Stimulated activated CD4-positive, alpha-beta T cell treated with anti-CD3 and anti-CD28 coated beads, Interleukin-12 subunit alpha, Interleukin-12 subunit beta, amount 100 ng/mL, for 24 hours (primary cell): Measurements from ENCODE around the gene RELN.
"Not testable (repeated sequence)": the region's sequence is repeated elsewhere in the genome, so short reads cannot be mapped to it uniquely, and the experiment has no call there.

ENCODE experiments used
- DNase-seq, 2 experiments: peaks; one replicate each; pipeline ENCODE4 v3.0.0-alpha.2; 2020; ENCODE audit warnings: low read depth in 2 of 2

Gene RELN

GRCh38 chr7:103941976-103942375 lies 47.5 kb downstream of the RELN start:
- no peak for DNase-seq

GRCh38 chr7:103940382-103941268 lies 48.8 kb downstream of the RELN start:
- DNase-seq = no peak

- no peak for DNase-seq
These were observed 51.8 kb downstream of the RELN start for GRCh38 chr7:103937680-103938079.

- DNase-seq = no peak
These were observed 52.9 kb downstream of the RELN start for GRCh38 chr7:103936558-103936957.

DNA sequence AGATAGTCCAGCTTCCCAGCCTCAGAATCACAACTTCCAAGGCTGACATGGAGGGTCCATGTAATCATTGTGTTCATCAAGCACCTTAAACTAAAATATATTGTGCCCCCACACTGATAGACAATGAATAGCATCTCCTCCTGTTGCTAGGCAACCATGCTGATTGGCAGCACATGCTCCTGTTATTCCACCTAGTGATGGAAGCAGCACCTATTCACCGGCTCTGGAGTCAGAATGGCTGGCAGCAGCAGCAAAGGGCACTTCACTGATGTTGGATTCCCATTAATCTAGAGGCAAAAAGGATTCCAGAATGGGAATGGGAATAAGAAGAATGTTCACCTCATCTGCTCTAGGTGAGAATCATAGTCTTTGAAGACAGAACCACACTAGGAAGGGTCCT lies 55.0 kb downstream of the RELN start:
- DNase-seq = no peak

DNA sequence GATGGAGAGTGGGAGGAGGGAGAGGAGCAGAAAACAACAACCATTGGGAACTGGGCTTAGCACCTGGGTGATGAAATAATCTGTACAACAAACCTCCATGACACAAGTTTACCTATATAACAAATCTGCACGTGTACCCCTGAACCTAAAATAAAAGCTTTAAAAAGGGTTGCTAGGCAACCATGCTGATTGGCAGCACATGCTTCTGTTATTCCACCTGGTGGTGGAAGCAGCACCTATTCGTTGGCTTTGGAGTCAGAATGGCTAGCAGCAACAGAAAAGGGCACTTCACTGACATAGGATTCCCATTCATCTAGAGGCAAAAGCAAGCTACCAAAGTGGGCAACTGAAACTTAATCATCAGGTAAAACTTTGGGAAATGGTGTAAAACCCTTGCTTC lies 57.1 kb downstream of the RELN start:
- DNase-seq = no peak

GRCh38 chr7:103929901-103930311 lies 59.6 kb downstream of the RELN start:
- no peak for DNase-seq

GRCh38 chr7:103928581-103928980 lies 60.9 kb downstream of the RELN start:
- no peak for DNase-seq

DNA sequence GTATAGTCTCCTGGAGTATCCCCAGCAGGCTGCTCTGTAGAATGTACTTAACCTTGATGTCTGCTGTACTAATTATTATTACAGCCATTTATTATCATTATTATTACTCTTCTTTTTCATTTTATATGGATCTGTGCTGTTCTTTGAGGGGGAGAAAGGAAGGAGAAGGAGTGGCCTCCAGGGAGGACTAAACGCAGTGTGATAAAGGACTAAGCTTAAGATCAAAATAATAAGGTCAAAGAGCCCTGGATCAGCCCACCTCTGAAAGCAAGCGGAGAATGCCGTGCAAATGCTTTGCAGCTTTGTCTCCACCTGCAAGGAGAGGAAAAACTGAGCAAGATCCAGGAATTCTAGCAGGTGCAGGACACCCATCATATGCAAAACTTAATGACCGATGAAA lies 65.3 kb downstream of the RELN start:
- no peak for DNase-seq

DNA sequence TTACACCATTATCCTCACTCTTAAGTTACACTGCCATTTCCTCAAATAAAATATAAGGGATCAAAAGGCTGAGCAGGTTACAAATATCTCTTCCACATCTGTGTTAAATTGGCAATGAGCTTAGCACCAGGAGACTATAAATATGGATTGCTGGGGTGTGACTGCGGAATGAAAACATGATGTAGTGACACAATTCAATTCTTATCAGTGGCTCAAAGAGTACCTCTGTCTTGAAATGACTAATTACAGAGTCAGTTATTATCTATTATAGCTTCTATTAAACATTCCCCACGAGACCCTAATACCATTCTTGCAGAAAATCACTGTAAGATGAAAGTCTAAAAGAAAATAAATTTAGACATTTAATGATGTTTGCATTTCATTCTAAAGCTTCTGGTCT lies 67.1 kb downstream of the RELN start:
- no peak for DNase-seq

DNA sequence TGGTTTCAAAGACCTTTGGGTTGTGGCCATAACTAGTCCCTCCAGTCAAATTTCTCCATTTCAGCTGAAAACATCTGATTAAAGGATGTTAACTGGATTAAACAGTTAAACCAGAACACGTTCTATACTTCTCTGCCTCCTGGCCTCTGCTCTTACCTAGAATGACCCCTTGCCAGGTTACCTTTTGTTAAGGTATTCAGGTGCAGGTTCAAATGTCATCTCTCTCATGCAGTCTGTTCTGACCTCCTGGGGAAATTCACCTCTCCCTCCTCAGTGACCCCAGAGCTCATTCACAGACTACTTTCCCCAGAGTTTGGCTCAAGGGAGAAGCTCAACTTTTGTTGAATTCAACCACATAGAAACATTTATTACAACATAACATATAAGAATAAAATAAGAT lies 67.8 kb downstream of the RELN start:
- no peak for DNase-seq

- DNase-seq = no peak
These were observed 70.1 kb downstream of the RELN start for GRCh38 chr7:103919272-103919868.

DNA sequence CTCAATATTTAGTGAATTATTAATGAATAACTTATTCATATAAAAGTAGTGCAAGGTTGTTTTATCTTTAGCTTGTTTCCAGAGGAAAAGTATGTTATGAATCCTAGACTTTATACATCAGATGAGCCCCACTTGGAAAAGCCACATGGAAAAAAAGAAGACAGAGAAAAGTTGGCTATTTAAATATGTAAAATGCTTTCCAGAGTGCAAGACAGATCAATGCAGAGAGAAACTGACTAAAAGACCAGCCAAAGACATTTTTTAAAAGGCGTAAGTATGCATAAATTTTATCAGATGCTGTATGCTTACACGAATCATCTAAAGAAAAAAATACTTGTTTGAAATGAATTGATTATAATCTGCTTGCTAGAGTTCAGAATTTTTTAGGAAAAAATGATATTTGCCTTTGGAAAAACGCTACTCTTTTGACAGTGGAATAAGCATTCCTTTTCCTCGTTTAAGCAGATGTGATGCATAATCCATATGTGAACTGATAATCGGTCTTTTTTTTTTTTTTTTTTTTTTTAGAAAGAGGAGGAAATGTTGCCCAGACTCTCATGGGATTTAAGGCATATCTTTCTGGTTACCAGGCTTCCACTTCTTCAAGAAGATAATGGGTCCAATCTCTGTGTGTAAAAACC lies 70.7 kb downstream of the RELN start:
- DNase-seq = no peak

DNA sequence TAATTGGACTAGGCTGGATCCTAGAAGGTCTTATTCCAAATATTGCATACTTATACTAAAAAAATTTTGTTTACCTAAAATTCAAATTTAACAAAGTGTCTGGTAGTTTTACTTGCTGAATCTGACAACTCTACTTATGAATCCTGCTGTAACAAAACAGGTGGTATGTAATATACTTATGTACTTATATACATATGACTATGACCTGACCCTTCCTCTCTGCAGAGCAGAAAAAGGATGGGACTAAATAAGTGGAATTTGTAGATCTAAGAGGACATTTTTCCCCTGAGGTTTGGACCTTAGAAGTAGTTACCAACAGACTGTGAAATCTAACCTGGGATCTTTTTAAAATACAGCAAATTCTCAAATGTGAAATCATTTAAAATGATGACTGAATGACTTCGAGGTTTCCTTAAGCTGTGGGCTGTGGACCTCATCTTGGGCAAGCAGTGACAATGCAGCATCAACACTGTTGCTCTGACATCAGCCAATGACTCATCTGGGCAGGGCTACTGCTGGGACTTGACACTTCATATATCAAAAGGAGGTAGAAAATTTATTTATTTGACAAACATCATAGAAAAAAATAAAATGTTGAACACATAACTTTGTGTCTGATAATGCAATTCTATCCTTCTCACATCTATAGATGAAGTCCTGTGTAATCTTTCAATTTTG lies 73.6 kb downstream of the RELN start:
- DNase-seq = no peak

GRCh38 chr7:103914147-103914899 lies 75.1 kb downstream of the RELN start:
- DNase-seq = no peak

DNA sequence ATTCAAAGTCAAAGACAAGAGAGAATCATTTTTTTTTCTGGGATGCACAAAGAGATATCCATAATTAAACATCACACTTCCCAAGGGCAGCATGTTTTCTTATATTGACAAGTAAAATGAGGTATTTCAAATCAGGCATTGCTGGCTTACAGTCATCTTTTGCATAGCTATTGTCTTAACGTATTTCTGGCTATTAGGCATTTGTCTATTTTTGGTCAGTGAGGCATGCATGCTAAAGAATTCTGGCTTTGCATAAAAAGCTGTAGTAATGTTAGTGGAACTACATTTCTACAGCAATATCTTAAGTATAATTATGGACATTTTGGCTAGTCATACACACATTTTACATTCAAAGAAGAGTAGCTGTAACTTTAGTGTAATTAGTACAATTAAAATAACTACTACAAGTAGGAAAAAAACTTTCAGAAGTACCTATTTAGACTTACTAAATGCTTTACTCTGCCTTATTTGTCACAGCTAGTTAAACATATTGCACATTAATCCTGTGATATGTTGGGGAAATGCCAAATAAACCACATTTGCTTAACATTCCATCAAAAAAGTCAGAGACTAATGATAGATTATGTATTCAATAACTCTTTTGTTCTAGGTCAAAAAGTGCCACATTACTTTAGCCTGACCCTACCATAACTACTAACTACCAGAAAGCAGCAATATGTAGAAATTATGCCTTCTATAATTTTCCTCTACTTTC lies 76.4 kb downstream of the RELN start:
- no peak for DNase-seq

- not testable (repeated sequence) for DNase-seq
These were observed 78.4 kb downstream of the RELN start for GRCh38 chr7:103911015-103911414.

DNA sequence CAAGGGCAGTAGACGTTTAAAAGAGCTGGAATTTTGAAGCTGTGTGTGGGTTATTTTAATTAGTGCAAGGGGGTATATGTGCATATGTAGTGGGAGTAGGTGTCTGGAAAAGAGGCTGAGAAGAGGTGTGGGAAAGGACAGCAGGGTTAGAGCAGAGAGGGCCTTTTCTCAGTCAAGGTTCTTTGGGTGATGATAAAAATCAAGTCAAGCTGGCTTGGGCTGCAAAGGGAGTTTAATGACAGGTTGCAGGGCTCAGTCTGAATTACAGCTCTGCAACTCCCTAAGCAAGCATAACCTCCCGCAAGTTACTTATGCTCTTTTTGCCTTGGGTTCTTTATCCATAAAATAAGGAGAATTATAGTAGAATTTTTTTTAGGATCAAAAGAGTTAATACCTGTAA lies 83.5 kb downstream of the RELN start:
- no peak for DNase-seq

DNA sequence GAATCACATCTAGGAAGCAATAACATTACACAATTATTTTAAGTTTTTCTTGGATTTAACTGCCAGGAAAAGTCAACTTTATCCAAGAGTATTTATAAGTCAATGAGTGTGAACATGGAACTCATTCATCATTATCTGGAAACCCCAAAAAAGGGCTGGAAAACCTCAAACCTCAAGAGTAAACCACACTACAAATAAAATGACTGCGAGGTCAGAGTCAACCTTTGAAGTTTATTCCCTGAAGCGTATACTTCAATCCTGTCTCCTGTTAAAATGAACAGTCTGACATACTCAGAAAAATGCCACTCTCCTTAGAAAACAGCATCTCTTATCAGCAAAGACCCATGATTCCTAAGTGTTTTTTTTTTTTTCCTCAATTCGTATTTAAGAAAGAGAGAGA lies 86.5 kb downstream of the RELN start:
- no peak for DNase-seq

- not testable (repeated sequence) for DNase-seq
These were observed 92.6 kb downstream of the RELN start for GRCh38 chr7:103896826-103897225.
